ENCODE measurements around the gene MED15. TPM values are rescaled to one million over a fixed set of nuclear protein-coding genes. Genes with fewer than 3 reads are reported as not detected.
A peak's percentile ranks its signal among the peaks of the same experiment; 100 is the strongest.
"Not testable (repeated sequence)": the region's sequence is repeated elsewhere in the genome, so short reads cannot be mapped to it uniquely, and the experiment has no call there.

MED15 gene
- total RNA-seq, 1 donor from 2014 or later = 111 TPM

DNA sequence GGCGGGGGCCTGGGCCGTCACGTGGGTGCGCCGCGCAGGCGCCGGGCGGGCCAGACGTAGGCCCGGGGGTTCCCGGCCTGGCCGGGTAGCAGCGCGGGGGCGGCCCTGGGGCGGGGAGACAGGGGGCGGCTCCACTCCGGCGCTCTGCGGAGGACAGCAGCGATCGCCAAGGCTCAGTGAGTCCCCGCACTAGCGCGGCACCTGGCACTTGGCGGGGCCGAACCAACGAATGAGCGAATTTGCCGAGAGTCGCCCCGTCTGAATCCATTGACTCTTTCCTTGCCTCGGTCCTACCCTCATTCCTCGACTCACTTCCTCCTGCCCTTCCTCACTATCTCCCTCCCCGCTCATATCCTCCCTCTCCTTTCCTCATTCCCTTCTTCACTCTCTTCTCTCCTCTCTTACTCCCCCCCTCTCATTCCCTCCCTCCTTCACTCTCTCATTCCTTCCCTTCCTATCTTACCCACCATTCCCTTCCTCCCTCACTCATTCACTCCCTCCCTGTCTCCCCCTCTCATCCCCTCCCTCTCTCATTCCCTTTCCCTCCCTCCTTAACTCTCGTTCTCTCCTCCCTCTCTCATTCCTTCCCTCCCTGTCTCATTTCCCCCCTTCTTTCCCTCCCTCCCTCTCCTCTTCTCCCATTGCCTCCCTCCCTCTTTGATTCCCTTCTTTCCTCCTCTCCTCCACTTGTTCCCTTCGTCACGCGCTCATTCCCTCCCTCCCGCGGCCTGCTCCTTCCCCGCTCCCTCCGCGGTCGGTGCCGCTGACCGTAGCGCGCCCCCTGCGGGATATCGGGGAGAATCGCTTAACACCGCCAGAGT lies 11.3 kb upstream of the MED15 start:
- peaks cover 35% of the 10 kb centered on the region for H3K4me1 Mint-ChIP-seq (ENCODE audit: low read depth)
- peak overlapping the region; percentile 98 for H3K27ac Mint-ChIP-seq (ENCODE audit: unreplicated experiment)
- peak overlapping the region; percentile 90 for H3K4me3 Mint-ChIP-seq (ENCODE audit: unreplicated experiment)
- TF ChIP-seq, protein P1, sequence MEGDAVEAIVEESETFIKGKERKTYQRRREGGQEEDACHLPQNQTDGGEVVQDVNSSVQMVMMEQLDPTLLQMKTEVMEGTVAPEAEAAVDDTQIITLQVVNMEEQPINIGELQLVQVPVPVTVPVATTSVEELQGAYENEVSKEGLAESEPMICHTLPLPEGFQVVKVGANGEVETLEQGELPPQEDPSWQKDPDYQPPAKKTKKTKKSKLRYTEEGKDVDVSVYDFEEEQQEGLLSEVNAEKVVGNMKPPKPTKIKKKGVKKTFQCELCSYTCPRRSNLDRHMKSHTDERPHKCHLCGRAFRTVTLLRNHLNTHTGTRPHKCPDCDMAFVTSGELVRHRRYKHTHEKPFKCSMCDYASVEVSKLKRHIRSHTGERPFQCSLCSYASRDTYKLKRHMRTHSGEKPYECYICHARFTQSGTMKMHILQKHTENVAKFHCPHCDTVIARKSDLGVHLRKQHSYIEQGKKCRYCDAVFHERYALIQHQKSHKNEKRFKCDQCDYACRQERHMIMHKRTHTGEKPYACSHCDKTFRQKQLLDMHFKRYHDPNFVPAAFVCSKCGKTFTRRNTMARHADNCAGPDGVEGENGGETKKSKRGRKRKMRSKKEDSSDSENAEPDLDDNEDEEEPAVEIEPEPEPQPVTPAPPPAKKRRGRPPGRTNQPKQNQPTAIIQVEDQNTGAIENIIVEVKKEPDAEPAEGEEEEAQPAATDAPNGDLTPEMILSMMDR (IDR thresholded peaks at IDR 0.05) = peak; percentile 93
- no peaks in the 10 kb centered on the region for H3K9me3 Mint-ChIP-seq (ENCODE audit: low read depth)
- peaks cover 1% of the 10 kb centered on the region for H3K36me3 Mint-ChIP-seq (ENCODE audit: low read depth)
- peak; percentile 97 for DNase-seq (ENCODE audit: low spot score)
- H3K27me3 Mint-ChIP-seq (ENCODE audit: low read depth) = no peaks in the 10 kb centered on the region

DNA sequence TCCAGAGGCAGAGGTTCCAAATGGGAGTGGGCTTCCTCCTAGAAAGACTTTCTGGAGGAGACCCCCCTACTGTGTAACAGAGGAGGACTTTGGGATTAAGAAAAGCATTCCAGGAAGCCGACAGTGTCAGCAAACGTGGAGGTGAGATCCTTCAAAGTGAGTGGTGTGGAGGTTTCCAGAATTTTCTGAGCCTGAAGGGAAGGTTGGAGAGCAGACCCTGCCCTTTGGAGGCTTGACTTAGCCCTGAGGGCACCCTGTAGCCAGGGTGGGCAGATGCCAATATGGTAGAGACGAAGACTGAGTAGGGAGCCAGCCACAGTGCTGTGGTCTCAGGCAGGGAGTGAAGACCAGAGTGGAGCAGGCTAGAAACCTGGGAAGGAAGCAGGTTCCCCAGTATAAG lies 10.0 kb upstream of the MED15 start:
- Mint-ChIP-seq H3K27ac (ENCODE audit: unreplicated experiment) (no peak overlapping the region), H3K4me1 (ENCODE audit: low read depth) (peaks cover 29% of the 10 kb centered on the region), H3K9me3 (ENCODE audit: low read depth) (no peaks in the 10 kb centered on the region), H3K36me3 (ENCODE audit: low read depth) (peaks cover 4% of the 10 kb centered on the region), H3K4me3 (ENCODE audit: unreplicated experiment) (no peak overlapping the region), H3K27me3 (ENCODE audit: low read depth) (no peaks in the 10 kb centered on the region)
- TF ChIP-seq, protein P1 (IDR thresholded peaks at IDR 0.05) = no peak
- no peak for DNase-seq (ENCODE audit: low spot score)

DNA sequence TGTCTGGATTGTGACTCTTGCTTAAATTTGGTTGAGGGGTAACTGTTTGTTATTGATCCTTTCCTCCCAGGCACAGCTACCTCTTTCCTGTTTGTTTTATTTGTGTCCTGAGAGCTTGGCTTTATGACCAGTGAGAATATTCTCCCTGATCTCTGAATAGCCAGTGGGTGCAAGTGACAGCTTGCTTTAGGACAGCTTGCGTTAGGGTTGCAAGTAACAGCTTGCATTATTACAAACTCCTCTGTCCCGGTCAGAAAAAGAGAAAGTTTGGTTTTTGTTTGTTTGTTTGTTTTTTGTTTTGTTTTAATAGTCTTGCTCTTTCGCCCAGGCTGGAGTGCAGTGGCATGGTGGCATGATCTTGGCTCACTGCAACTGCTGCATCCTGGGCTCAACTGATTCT lies 8.5 kb upstream of the MED15 start:
- no peak for DNase-seq (ENCODE audit: low spot score)
- H3K27ac Mint-ChIP-seq (ENCODE audit: unreplicated experiment) = no peak overlapping the region
- H3K4me1 Mint-ChIP-seq (ENCODE audit: low read depth) = peaks cover 22% of the 10 kb centered on the region
- TF ChIP-seq, protein P1 (IDR thresholded peaks at IDR 0.05) = no peak
- H3K4me3 Mint-ChIP-seq (ENCODE audit: unreplicated experiment) = no peak overlapping the region
- H3K9me3 Mint-ChIP-seq (ENCODE audit: low read depth) = no peaks in the 10 kb centered on the region
- peaks cover 4% of the 10 kb centered on the region for H3K36me3 Mint-ChIP-seq (ENCODE audit: low read depth)
- no peaks in the 10 kb centered on the region for H3K27me3 Mint-ChIP-seq (ENCODE audit: low read depth)

DNA sequence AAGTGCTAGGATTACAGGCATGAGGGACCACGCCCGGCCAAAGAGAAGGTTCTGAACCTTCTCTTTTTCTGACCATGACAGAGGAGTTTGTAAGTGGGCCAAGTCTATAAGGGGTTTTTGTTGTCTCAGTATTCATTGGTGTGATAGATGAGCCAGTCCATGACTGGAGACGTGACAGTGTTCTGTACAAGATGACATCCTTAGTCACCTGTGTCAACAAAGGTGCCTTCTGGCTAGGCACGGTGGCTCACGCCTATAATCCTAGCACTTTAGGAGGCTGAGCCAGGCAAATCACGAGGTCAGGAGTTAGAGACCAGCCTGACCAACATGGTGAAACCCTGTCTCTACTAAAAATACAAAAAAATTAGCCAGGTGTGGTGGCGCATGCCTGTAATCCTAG lies 7.6 kb upstream of the MED15 start:
- peaks cover 4% of the 10 kb centered on the region for H3K36me3 Mint-ChIP-seq (ENCODE audit: low read depth)
- TF ChIP-seq, protein P1 (IDR thresholded peaks at IDR 0.05) = no peak
- no peaks in the 10 kb centered on the region for H3K27me3 Mint-ChIP-seq (ENCODE audit: low read depth)
- no peak for DNase-seq (ENCODE audit: low spot score)
- H3K4me1 Mint-ChIP-seq (ENCODE audit: low read depth) = peaks cover 22% of the 10 kb centered on the region
- H3K27ac Mint-ChIP-seq (ENCODE audit: unreplicated experiment) = no peak overlapping the region
- no peaks in the 10 kb centered on the region for H3K9me3 Mint-ChIP-seq (ENCODE audit: low read depth)
- no peak overlapping the region for H3K4me3 Mint-ChIP-seq (ENCODE audit: unreplicated experiment)

DNA sequence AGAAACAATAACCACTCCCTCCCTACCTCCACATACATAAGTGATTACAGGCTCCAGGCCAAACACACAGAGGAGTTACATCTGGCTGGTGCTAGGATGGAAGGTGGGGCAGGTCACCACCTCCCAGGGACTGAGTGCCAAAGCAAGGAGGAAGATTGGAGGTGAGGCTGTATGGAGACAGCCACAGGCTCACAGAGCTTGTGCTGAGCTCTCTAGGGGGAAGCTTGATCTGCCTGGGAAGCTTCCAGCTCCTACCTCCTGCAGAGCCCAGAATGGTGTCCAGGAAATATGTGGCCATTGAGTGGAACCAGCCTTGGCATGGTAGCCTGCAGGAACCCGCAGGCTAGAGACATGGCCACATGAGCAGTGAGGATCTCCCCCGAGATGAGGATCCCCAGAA lies 3.6 kb upstream of the MED15 start:
- peaks cover 6% of the 10 kb centered on the region for H3K36me3 Mint-ChIP-seq (ENCODE audit: low read depth)
- TF ChIP-seq, protein P1 (IDR thresholded peaks at IDR 0.05) = no peak
- peaks cover 28% of the 10 kb centered on the region for H3K4me1 Mint-ChIP-seq (ENCODE audit: low read depth)
- H3K4me3 Mint-ChIP-seq (ENCODE audit: unreplicated experiment) = no peak overlapping the region
- H3K27me3 Mint-ChIP-seq (ENCODE audit: low read depth) = no peaks in the 10 kb centered on the region
- H3K27ac Mint-ChIP-seq (ENCODE audit: unreplicated experiment) = peak overlapping the region; percentile 82
- no peaks in the 10 kb centered on the region for H3K9me3 Mint-ChIP-seq (ENCODE audit: low read depth)
- no peak for DNase-seq (ENCODE audit: low spot score)

DNA sequence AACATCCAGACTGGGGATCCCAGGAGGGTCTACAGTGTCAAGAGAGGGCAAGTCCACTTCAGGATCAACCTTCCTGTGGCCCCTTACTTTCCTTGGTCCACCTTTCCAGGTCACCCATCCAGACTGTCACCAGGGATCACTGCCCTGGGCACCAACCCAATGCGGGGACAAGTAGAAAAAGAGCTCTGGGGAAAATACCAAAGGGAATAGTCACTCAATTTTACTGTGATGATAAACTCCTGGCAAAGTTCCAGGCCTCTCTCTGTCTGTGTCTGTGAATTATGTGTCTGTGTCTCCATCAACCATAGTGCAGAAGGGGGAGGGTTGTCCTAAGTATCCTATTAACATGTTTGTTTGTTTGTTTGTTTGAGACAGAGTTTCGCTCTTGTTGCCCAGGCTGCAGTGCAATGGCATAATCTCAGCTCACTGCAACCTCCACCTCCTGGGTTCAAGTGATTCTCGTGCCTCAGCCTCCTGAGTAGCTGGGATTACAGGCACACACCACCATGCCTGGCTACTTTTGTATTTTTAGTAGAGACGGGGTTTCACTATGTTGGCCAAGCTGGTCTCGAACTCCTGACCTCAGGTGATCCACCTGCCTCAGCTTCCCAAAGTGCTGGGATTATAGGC lies 3.0 kb upstream of the MED15 start:
- DNase-seq (ENCODE audit: low spot score); H3K27me3 Mint-ChIP-seq (ENCODE audit: low read depth); H3K4me3 Mint-ChIP-seq (ENCODE audit: unreplicated experiment); H3K36me3 Mint-ChIP-seq (ENCODE audit: low read depth); H3K9me3 Mint-ChIP-seq (ENCODE audit: low read depth): not testable (repeated sequence)
- Mint-ChIP-seq H3K4me1 (ENCODE audit: low read depth) (peaks cover 34% of the 10 kb centered on the region), H3K27ac (ENCODE audit: unreplicated experiment) (peak overlapping the region; percentile 82)
